IPS-18c (cell line): ENCODE data around the gene GRAMD1A.
"Not testable (repeated sequence)": the region's sequence is repeated elsewhere in the genome, so short reads cannot be mapped to it uniquely, and the experiment has no call there.

ENCODE experiments used
- H3K4me3 ChIP-seq: 2 replicates; pipeline ENCODE4 v1.7.0; 2013; ENCODE audit warnings: low read depth, mild to moderate bottlenecking, low read length, moderate library complexity; ENCODE audit not compliant: insufficient read depth
- H3K9me3 ChIP-seq: one replicate; pipeline ENCODE4 v1.6.1; 2013; ENCODE audit warnings: mild to moderate bottlenecking, low read length, moderate library complexity; ENCODE audit not compliant: control insufficient read depth, insufficient read depth

The GRAMD1A gene

GRCh38 chr19:34995551-34995950 lies 4.6 kb upstream of the GRAMD1A start:
- no peak overlapping the region for H3K4me3 ChIP-seq

GRCh38 chr19:34997071-34997617 lies 3.0 kb upstream of the GRAMD1A start:
- Histone ChIP-seq H3K4me3 (no peak overlapping the region), H3K9me3 (no peaks in the 10 kb centered on the region)

More at GRCh38 chr19:34995551-34995950, 4.6 kb upstream of the GRAMD1A start:
- no peaks in the 10 kb centered on the region for H3K9me3 ChIP-seq

- H3K4me3 ChIP-seq, H3K9me3 ChIP-seq: not testable (repeated sequence)
Observed at GRCh38 chr19:34998224-34998623, 1.9 kb upstream of the GRAMD1A start.

GRCh38 chr19:34998777-34999497 lies 1.2 kb upstream of the GRAMD1A start:
- H3K4me3 ChIP-seq, result peak overlapping the region; percentile 68

GRCh38 chr19:35000338-35000646 lies 169 bp downstream of the GRAMD1A start:
- H3K9me3 ChIP-seq, result no peaks in the 10 kb centered on the region
- peak overlapping the region; percentile 68 for H3K4me3 ChIP-seq

More at GRCh38 chr19:34998777-34999497, 1.2 kb upstream of the GRAMD1A start:
- no peaks in the 10 kb centered on the region for H3K9me3 ChIP-seq

- peak overlapping the region; percentile 68 for H3K4me3 ChIP-seq
- no peaks in the 10 kb centered on the region for H3K9me3 ChIP-seq
Observed at GRCh38 chr19:35000647-35001501, 751 bp downstream of the GRAMD1A start.

GRCh38 chr19:35002037-35002535 lies 2.0 kb downstream of the GRAMD1A start:
- Histone ChIP-seq H3K4me3 (no peak overlapping the region), H3K9me3 (no peaks in the 10 kb centered on the region)

- Histone ChIP-seq H3K9me3 (no peaks in the 10 kb centered on the region), H3K4me3 (no peak overlapping the region)
Observed at GRCh38 chr19:35004517-35005255, 4.6 kb downstream of the GRAMD1A start.

GRCh38 chr19:35005256-35005977 lies 5.3 kb downstream of the GRAMD1A start:
- Histone ChIP-seq H3K9me3 (no peaks in the 10 kb centered on the region), H3K4me3 (no peak overlapping the region)

- not testable (repeated sequence) for H3K4me3 ChIP-seq, H3K9me3 ChIP-seq
Observed at GRCh38 chr19:35006007-35006341, 5.9 kb downstream of the GRAMD1A start.

GRCh38 chr19:35006342-35006998 lies 6.3 kb downstream of the GRAMD1A start:
- Histone ChIP-seq H3K4me3 (no peak overlapping the region), H3K9me3 (no peaks in the 10 kb centered on the region)

GRCh38 chr19:35006999-35007365 lies 6.9 kb downstream of the GRAMD1A start:
- Histone ChIP-seq H3K9me3 (no peaks in the 10 kb centered on the region), H3K4me3 (no peak overlapping the region)

GRCh38 chr19:35007427-35007826 lies 7.3 kb downstream of the GRAMD1A start:
- H3K9me3 ChIP-seq, H3K4me3 ChIP-seq: not testable (repeated sequence)

GRCh38 chr19:35008891-35009341 lies 8.8 kb downstream of the GRAMD1A start:
- H3K9me3 ChIP-seq, result no peaks in the 10 kb centered on the region
- H3K4me3 ChIP-seq, result no peak overlapping the region

GRCh38 chr19:35009424-35010415 lies 9.6 kb downstream of the GRAMD1A start:
- Histone ChIP-seq H3K9me3 (no peaks in the 10 kb centered on the region), H3K4me3 (no peak overlapping the region)
